ENCODE measurements around the gene SHROOM1. TPM values are rescaled to one million over a fixed set of nuclear protein-coding genes. Genes with fewer than 3 reads are reported as not detected.
"Not testable (repeated sequence)": the region's sequence is repeated elsewhere in the genome, so short reads cannot be mapped to it uniquely, and the experiment has no call there.

Gene SHROOM1
- total RNA-seq, 2 experiments from 2014 or later, result 0.21 to 0.64 TPM

GRCh38 chr5:132810605-132811004, 19.8 kb downstream of the SHROOM1 start:
- Mint-ChIP-seq H3K9me3 (no peaks in the 10 kb centered on the region), H3K36me3 (ENCODE audit: low read depth) (no peaks in the 10 kb centered on the region), H3K4me1 (ENCODE audit: low read depth) (peaks cover 8% of the 10 kb centered on the region), H3K4me3 (no peak overlapping the region), H3K27ac (no peak overlapping the region), H3K27me3 (ENCODE audit: low read depth) (peaks cover 50% of the 10 kb centered on the region)
- DNase-seq, result no peak
- CTCF ChIA-PET, result interaction anchor here (1.8 kb wide), 1 partner anchor 9 kb away, joined by 17 read pairs; no protein-coding TSS in a partner anchor
- intact Hi-C loops (cut with micrococcal nuclease), result no loop called here

DNA sequence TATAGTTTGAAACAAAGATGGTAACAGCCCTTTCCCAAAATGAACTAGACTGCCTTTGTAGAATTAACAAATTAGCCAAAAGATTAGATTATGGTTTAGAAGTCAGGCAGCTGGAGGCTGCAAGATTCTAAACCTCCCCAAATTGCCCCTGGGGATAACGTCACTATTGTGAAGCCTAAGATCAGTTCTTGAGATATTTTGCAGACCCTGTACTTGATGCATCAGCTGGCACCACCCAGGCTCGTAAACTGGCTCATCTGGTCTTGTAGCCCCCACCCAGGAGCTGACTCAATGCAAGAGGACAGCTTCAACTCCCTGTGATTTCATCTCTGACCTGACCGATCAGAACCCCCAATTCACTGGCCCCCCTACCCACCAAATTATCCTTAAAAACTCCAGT, 21.6 kb downstream of the SHROOM1 start:
- DNase-seq, result no peak
- Mint-ChIP-seq H3K27me3 (ENCODE audit: low read depth) (peaks cover 57% of the 10 kb centered on the region), H3K4me3 (no peak overlapping the region), H3K4me1 (ENCODE audit: low read depth) (peaks cover 6% of the 10 kb centered on the region), H3K9me3 (no peaks in the 10 kb centered on the region), H3K36me3 (ENCODE audit: low read depth) (no peaks in the 10 kb centered on the region), H3K27ac (no peak overlapping the region)
- CTCF ChIA-PET, result interaction anchor here (0.6 to 4.0 kb wide), 4 partner anchors 8 to 283 kb away, joined by 3 to 20 read pairs (median 4); no protein-coding TSS in a partner anchor
- intact Hi-C loops (cut with micrococcal nuclease), result no loop called here

DNA sequence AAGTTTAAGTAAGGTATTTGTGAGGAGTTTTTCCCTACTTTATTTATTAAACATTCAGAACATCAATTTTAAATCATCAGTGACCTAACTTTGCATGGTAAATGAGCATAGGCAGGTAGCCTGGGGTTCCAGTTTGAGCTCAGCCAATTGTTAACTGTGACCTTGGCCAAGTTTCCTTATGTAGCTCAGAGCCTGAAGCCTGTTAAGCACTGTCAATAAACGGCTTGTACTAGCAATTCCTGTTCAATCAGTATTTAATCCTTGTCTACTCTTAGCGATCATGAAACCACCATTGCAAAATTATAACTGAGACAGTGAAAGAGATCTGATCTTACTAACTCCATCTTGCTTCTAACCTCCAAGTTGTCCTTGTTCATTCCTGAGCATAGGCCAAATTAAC, 22.0 kb downstream of the SHROOM1 start:
- Mint-ChIP-seq H3K4me1 (ENCODE audit: low read depth) (peaks cover 6% of the 10 kb centered on the region), H3K9me3 (no peaks in the 10 kb centered on the region), H3K27me3 (ENCODE audit: low read depth) (peaks cover 61% of the 10 kb centered on the region), H3K27ac (no peak overlapping the region), H3K36me3 (ENCODE audit: low read depth) (no peaks in the 10 kb centered on the region), H3K4me3 (no peak overlapping the region)
- CTCF ChIA-PET, result interaction anchor here (1.2 to 4.0 kb wide), 2 partner anchors 11 to 282 kb away, joined by 3 to 20 read pairs; no protein-coding TSS in a partner anchor
- DNase-seq, result no peak
- intact Hi-C loops (cut with micrococcal nuclease), result no loop called here

DNA sequence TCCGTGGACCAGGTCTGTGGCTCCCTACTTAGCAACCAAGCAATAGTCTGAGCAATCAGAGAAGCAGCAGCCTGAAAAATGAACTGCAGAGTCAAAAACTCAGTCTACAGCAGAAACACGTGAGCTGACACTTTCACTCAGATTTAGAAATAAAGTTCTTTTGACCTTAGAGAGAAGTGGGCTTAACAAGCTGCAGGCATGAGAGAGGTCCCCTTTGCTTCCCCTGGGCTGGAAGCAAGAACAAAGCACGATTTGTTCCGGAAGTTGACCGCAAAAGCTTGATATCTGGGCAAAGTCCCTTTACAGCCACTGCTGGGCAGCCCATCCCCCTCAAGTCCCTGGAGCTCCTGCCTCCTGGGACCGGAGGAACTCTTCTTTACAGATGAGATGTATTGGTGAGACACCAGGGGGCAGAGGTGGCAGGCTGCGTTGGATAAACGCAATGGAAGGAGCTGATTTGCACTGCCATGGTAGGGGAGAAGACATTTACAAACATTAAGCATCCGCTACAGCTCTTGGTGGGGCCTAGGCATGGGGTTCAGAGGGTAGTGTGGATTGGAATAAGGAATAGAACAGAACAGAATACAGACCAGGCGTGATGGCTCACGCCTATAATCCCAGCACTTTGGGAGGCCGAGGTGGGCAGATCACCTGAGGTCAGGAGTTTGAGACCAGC, 23.1 kb downstream of the SHROOM1 start:
- no peak for DNase-seq
- H3K36me3 Mint-ChIP-seq (ENCODE audit: low read depth), result no peaks in the 10 kb centered on the region

DNA sequence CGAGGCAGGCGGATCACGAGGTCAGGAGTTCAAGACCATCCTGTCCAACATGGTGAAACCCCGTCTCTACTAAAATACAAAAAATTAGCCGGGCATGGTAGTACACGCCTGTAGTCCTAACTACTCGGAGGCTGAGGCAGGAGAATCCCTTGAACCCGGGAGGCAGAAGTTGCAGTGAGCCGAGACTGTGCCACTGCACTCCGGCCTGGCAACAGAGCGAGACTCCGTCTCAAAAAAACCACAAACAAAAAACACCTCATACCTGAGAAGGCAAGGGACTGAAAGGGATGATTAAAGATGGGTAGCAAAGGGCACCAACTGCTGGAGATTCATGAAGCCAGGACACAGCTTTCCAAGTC, 23.7 kb downstream of the SHROOM1 start:
- H3K9me3 Mint-ChIP-seq; H3K36me3 Mint-ChIP-seq (ENCODE audit: low read depth); intact Hi-C loops (cut with micrococcal nuclease); H3K4me3 Mint-ChIP-seq; H3K4me1 Mint-ChIP-seq (ENCODE audit: low read depth); H3K27ac Mint-ChIP-seq; DNase-seq: not testable (repeated sequence)
- CTCF ChIA-PET, result interaction anchor here (0.7 to 4.0 kb wide), 5 partner anchors 9 to 298 kb away, joined by 3 to 20 read pairs (median 3); no protein-coding TSS in a partner anchor
- H3K27me3 Mint-ChIP-seq (ENCODE audit: low read depth), result peaks cover 63% of the 10 kb centered on the region

More for the DNA sequence above, 23.1 kb downstream of the SHROOM1 start:
- CTCF ChIA-PET, result interaction anchor here (0.7 to 4.0 kb wide), 5 partner anchors 9 to 298 kb away, joined by 3 to 20 read pairs (median 3); no protein-coding TSS in a partner anchor
- Mint-ChIP-seq H3K27ac (no peak overlapping the region), H3K4me3 (no peak overlapping the region), H3K4me1 (ENCODE audit: low read depth) (no peaks in the 10 kb centered on the region), H3K27me3 (ENCODE audit: low read depth) (peaks cover 63% of the 10 kb centered on the region), H3K9me3 (no peaks in the 10 kb centered on the region)
- intact Hi-C loops (cut with micrococcal nuclease), result no loop called here

DNA sequence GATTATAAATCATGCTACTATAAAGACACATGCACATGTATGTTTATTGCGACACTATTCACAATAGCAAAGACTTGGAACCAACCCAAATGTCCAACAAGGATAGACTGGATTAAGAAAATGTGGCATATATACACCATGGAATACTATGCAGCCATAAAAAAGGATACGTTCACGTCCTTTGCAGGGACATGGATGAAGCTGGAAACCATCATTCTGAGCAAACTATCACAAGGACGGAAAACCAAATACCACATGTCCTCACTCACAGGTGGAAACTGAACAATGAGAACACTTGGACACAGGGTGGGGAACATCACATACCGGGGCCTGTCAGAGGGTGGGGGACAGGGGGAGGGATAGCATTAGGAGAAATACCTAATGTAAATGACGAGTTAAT, 24.6 kb downstream of the SHROOM1 start:
- H3K4me1 Mint-ChIP-seq (ENCODE audit: low read depth); DNase-seq; H3K36me3 Mint-ChIP-seq (ENCODE audit: low read depth); H3K9me3 Mint-ChIP-seq; H3K4me3 Mint-ChIP-seq; intact Hi-C loops (cut with micrococcal nuclease); H3K27ac Mint-ChIP-seq: not testable (repeated sequence)
- CTCF ChIA-PET, result interaction anchor here (4.0 kb wide), 1 partner anchor 14 kb away, joined by 20 read pairs; no protein-coding TSS in a partner anchor
- peaks cover 55% of the 10 kb centered on the region for H3K27me3 Mint-ChIP-seq (ENCODE audit: low read depth)

DNA sequence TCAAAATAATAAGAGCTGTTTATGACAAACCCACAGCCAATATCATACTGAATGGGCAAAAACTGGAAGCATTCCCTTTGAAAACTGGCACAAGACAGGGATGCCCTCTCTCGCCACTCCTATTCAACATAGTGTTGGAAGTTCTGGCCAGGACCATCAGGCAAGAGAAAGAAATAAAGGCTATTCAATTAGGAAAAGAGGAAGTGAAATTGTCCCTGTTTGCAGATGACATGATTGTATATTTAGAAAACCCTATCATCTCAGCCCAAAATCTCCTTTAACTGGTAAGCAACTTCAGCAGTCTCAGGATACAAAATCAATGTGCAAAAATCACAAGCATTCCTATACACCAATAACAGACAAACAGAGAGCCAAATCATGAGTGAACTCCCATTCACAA, 26.2 kb downstream of the SHROOM1 start:
- DNase-seq; H3K36me3 Mint-ChIP-seq (ENCODE audit: low read depth); H3K4me3 Mint-ChIP-seq; CTCF ChIA-PET; H3K27ac Mint-ChIP-seq; H3K4me1 Mint-ChIP-seq (ENCODE audit: low read depth); H3K9me3 Mint-ChIP-seq: not testable (repeated sequence)
- intact Hi-C loops (cut with micrococcal nuclease), result loop anchor here (5.0 kb wide), 2 partner anchors 212 to 297 kb away; no protein-coding TSS in a partner anchor
- H3K27me3 Mint-ChIP-seq (ENCODE audit: low read depth), result peaks cover 48% of the 10 kb centered on the region

DNA sequence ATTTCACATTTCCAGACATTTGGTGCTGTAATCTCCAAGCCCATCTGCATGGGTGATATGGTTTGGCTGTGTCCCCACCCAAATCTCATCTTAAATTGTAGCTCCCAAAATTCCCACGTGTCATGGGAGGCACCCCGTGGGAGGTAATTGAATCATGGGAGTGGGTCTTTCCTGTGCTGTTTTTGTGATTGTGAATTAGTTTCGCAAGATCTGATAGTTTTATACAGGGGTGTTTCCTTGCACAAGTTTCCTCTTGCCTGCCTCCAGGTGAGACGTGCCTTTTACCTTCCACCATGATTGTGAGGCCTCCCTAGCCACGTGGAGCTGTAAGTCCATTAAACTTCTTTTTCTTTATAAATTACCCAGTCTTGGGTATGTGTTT, 27.8 kb downstream of the SHROOM1 start:
- DNase-seq; H3K9me3 Mint-ChIP-seq; H3K4me1 Mint-ChIP-seq (ENCODE audit: low read depth); H3K36me3 Mint-ChIP-seq (ENCODE audit: low read depth); H3K27ac Mint-ChIP-seq; H3K4me3 Mint-ChIP-seq: not testable (repeated sequence)
- CTCF ChIA-PET, result interaction anchor here (0.6 to 2.4 kb wide), 6 partner anchors 9 to 415 kb away, joined by 3 to 12 read pairs (median 4); no protein-coding TSS in a partner anchor
- H3K27me3 Mint-ChIP-seq (ENCODE audit: low read depth), result peaks cover 42% of the 10 kb centered on the region
- intact Hi-C loops (cut with micrococcal nuclease), result loop anchor here (1.0 to 5.0 kb wide), 3 partner anchors 210 to 295 kb away; no protein-coding TSS in a partner anchor

- Mint-ChIP-seq H3K4me3 (no peak overlapping the region), H3K4me1 (ENCODE audit: low read depth) (no peaks in the 10 kb centered on the region), H3K27ac (no peak overlapping the region), H3K27me3 (ENCODE audit: low read depth) (peaks cover 37% of the 10 kb centered on the region), H3K9me3 (no peaks in the 10 kb centered on the region), H3K36me3 (ENCODE audit: low read depth) (no peaks in the 10 kb centered on the region)
- CTCF ChIA-PET, result interaction anchor here (0.6 to 2.4 kb wide), 7 partner anchors 9 to 415 kb away, joined by 3 to 12 read pairs (median 4); no protein-coding TSS in a partner anchor
- intact Hi-C loops (cut with micrococcal nuclease), result loop anchor here (1.0 to 5.0 kb wide), 3 partner anchors 210 to 295 kb away; no protein-coding TSS in a partner anchor
- DNase-seq, result peak; percentile 44
Observed at GRCh38 chr5:132802044-132802684, 28.3 kb downstream of the SHROOM1 start.

GRCh38 chr5:132800545-132800944, 29.9 kb downstream of the SHROOM1 start:
- DNase-seq, result no peak
- no peaks in the 10 kb centered on the region for H3K36me3 Mint-ChIP-seq (ENCODE audit: low read depth)
- no peaks in the 10 kb centered on the region for H3K9me3 Mint-ChIP-seq
- H3K27ac Mint-ChIP-seq, result no peak overlapping the region
- H3K4me1 Mint-ChIP-seq (ENCODE audit: low read depth), result no peaks in the 10 kb centered on the region
- no peak overlapping the region for H3K4me3 Mint-ChIP-seq
- intact Hi-C loops (cut with micrococcal nuclease), result loop anchor here (5.0 kb wide), 2 partner anchors 208 to 293 kb away; no protein-coding TSS in a partner anchor
- CTCF ChIA-PET, result interaction anchor here (1.0 to 2.4 kb wide), 3 partner anchors 9 to 296 kb away, joined by 3 to 12 read pairs (median 3); no protein-coding TSS in a partner anchor
- peaks cover 34% of the 10 kb centered on the region for H3K27me3 Mint-ChIP-seq (ENCODE audit: low read depth)

GRCh38 chr5:132799392-132799791, 31.1 kb downstream of the SHROOM1 start:
- no peak overlapping the region for H3K4me3 Mint-ChIP-seq
- H3K9me3 Mint-ChIP-seq, result no peaks in the 10 kb centered on the region
- no peak overlapping the region for H3K27ac Mint-ChIP-seq
- intact Hi-C loops (cut with micrococcal nuclease), result no loop called here
- H3K27me3 Mint-ChIP-seq (ENCODE audit: low read depth), result peaks cover 28% of the 10 kb centered on the region
- no peaks in the 10 kb centered on the region for H3K4me1 Mint-ChIP-seq (ENCODE audit: low read depth)
- H3K36me3 Mint-ChIP-seq (ENCODE audit: low read depth), result no peaks in the 10 kb centered on the region
- no peak for DNase-seq
- CTCF ChIA-PET, result interaction anchor here (1.1 kb wide), 1 partner anchor 114 kb away, joined by 4 read pairs; no protein-coding TSS in a partner anchor

DNA sequence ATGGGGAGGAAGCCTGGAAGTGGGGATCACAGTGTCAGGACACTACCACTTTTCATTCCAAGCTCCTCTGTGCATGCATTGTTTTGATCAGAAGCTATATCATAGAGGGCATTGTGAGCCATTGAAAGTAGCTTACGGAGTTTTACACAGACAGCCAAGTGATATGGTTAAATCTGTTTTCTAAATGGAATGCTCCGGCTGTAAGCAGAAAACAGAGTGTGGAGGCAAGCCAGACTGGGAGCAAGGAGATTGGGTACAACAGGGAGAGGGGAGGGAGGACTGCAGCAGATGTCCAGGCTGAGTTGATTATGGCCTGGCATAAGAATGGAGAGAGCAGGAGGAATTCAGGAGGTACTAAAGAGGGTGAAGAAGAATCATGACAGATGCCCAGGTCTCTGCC, 32.8 kb downstream of the SHROOM1 start:
- no peak for DNase-seq
- Mint-ChIP-seq H3K27ac (no peak overlapping the region), H3K27me3 (ENCODE audit: low read depth) (peaks cover 12% of the 10 kb centered on the region), H3K36me3 (ENCODE audit: low read depth) (no peaks in the 10 kb centered on the region), H3K4me1 (ENCODE audit: low read depth) (no peaks in the 10 kb centered on the region), H3K4me3 (no peak overlapping the region), H3K9me3 (no peaks in the 10 kb centered on the region)
- intact Hi-C loops (cut with micrococcal nuclease), result no loop called here
- CTCF ChIA-PET, result interaction anchor here (1.2 to 1.6 kb wide), 3 partner anchors 10 to 66 kb away, joined by 3 to 8 read pairs (median 3); no protein-coding TSS in a partner anchor

All from activated naive CD4-positive, alpha-beta T cell treated with anti-CD3 and anti-CD28 coated beads for 36 hours (primary cell).